ENCODE results near the gene CSMD2.

GRCh38 chr1:33874636-33875035 lies 290.4 kb downstream of the CSMD2 start:
- TF ChIP-seq, protein P1, sequence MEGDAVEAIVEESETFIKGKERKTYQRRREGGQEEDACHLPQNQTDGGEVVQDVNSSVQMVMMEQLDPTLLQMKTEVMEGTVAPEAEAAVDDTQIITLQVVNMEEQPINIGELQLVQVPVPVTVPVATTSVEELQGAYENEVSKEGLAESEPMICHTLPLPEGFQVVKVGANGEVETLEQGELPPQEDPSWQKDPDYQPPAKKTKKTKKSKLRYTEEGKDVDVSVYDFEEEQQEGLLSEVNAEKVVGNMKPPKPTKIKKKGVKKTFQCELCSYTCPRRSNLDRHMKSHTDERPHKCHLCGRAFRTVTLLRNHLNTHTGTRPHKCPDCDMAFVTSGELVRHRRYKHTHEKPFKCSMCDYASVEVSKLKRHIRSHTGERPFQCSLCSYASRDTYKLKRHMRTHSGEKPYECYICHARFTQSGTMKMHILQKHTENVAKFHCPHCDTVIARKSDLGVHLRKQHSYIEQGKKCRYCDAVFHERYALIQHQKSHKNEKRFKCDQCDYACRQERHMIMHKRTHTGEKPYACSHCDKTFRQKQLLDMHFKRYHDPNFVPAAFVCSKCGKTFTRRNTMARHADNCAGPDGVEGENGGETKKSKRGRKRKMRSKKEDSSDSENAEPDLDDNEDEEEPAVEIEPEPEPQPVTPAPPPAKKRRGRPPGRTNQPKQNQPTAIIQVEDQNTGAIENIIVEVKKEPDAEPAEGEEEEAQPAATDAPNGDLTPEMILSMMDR (IDR thresholded peaks at IDR 0.05), result no peak
- TF ChIP-seq, protein P2, sequence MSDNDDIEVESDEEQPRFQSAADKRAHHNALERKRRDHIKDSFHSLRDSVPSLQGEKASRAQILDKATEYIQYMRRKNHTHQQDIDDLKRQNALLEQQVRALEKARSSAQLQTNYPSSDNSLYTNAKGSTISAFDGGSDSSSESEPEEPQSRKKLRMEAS (IDR thresholded peaks at IDR 0.05; ENCODE audit: low read depth), result no peak
- TF ChIP-seq TAF1 (IDR thresholded peaks at IDR 0.05; ENCODE audit: borderline replicate concordance, low read depth, low read length) (no peak), EZH2phosphoT487 (IDR thresholded peaks at IDR 0.05; ENCODE audit: borderline replicate concordance, low read depth) (no peak)
